NCI-H748 (cell line): Measurements from ENCODE around the gene WDR45B.
"Not testable (repeated sequence)": the region's sequence is repeated elsewhere in the genome, so short reads cannot be mapped to it uniquely, and the experiment has no call there.

Source experiments
- DNase-seq: peaks from one replicate; lab custom pipeline; 2025; ENCODE audit not compliant: unreplicated experiment; lab: John Stamatoyannopoulos, UW

Gene WDR45B

GRCh38 chr17:82586576-82587233 is 61.5 kb downstream of the WDR45B start:
- no peak for DNase-seq

- peak; percentile 64 for DNase-seq
These were observed 62.2 kb downstream of the WDR45B start for GRCh38 chr17:82585935-82586575.

- DNase-seq: no peak
These were observed 64.5 kb downstream of the WDR45B start for GRCh38 chr17:82583720-82584234.

GRCh38 chr17:82582709-82583108 is 65.5 kb downstream of the WDR45B start:
- no peak for DNase-seq

- no peak for DNase-seq
These were observed 66.0 kb downstream of the WDR45B start for GRCh38 chr17:82582213-82582612.

- DNase-seq: not testable (repeated sequence)
These were observed 68.3 kb downstream of the WDR45B start for GRCh38 chr17:82579969-82580368.

GRCh38 chr17:82577300-82577699 is 70.9 kb downstream of the WDR45B start:
- no peak for DNase-seq

GRCh38 chr17:82575581-82576221 is 72.5 kb downstream of the WDR45B start:
- DNase-seq: not testable (repeated sequence)

- no peak for DNase-seq
These were observed 74.2 kb downstream of the WDR45B start for GRCh38 chr17:82574041-82574440.

- DNase-seq: no peak
These were observed 76.4 kb downstream of the WDR45B start for GRCh38 chr17:82571855-82572254.

- DNase-seq: no peak
These were observed 78.0 kb downstream of the WDR45B start for GRCh38 chr17:82570277-82570676.

GRCh38 chr17:82569621-82570020 is 78.6 kb downstream of the WDR45B start:
- no peak for DNase-seq

GRCh38 chr17:82568997-82569393 is 79.2 kb downstream of the WDR45B start:
- no peak for DNase-seq

GRCh38 chr17:82567286-82567685 is 81.0 kb downstream of the WDR45B start:
- no peak for DNase-seq

- DNase-seq: no peak
These were observed 81.9 kb downstream of the WDR45B start for GRCh38 chr17:82566129-82566960.

GRCh38 chr17:82565551-82565950 is 82.7 kb downstream of the WDR45B start:
- no peak for DNase-seq
